ENCODE data around the gene ESRRB.

- no peak for TF ChIP-seq CTCF (IDR thresholded peaks at IDR 0.05)
- no peak for TF ChIP-seq ATF2 (CRISPR knock-in tag; IDR thresholded peaks at IDR 0.05; ENCODE audit: borderline replicate concordance, low read depth)
- TF ChIP-seq USF2 (CRISPR knock-in tag; IDR thresholded peaks at IDR 0.05), result no peak
- no peak for TF ChIP-seq CREB1 (CRISPR knock-in tag; IDR thresholded peaks at IDR 0.05)
- no peak for TF ChIP-seq AFF4 (CRISPR knock-in tag; IDR thresholded peaks at IDR 0.05; ENCODE audit: borderline replicate concordance)
- no peak for TF ChIP-seq EMX1 (CRISPR knock-in tag; IDR thresholded peaks at IDR 0.05)
These were observed 71.0 kb downstream of the ESRRB start for GRCh38 chr14:76446921-76447320.

Measured in WTC11 (cell line).